ENCODE measurements around the gene HMCN2. TPM values are rescaled to one million over a fixed set of nuclear protein-coding genes. Genes with fewer than 3 reads are reported as not detected.
A peak's percentile ranks its signal among the peaks of the same experiment; 100 is the strongest.

Gene HMCN2
- total and polyA plus RNA-seq, 2 experiments from 2014 or later, result 0.50 to 0.54 TPM

- TF ChIP-seq CTCF (IDR thresholded peaks at IDR 0.05; ENCODE audit: poor library complexity) (no peak), EZH2phosphoT487 (IDR thresholded peaks at IDR 0.05; ENCODE audit: low read depth, severe bottlenecking, unreplicated experiment) (no peak), EZH2 (IDR thresholded peaks at IDR 0.05; ENCODE audit: borderline replicate concordance) (no peak)
- no peak overlapping the region for H3K4me3 ChIP-seq
- WGBS (ENCODE audit: low lambda C conversion rate, missing lambda C conversion rate), result 95% methylated on average over 10 of the region's 10 CpGs
- DNase-seq (ENCODE audit: low spot score), result no peak
- peaks cover 24% of the 10 kb centered on the region for H3K79me2 ChIP-seq
- no peaks in the 10 kb centered on the region for H3K9me3 ChIP-seq (ENCODE audit: low read depth)
- H3K36me3 ChIP-seq (replicated peaks; ENCODE audit: insufficient read depth, low read depth), result no peaks in the 10 kb centered on the region
- H2AFZ ChIP-seq, result no peak overlapping the region
- peaks cover 54% of the 10 kb centered on the region for H3K4me1 ChIP-seq (ENCODE audit: insufficient read depth)
- no peaks in the 10 kb centered on the region for H3K27me3 ChIP-seq
- H3K4me2 ChIP-seq, result no peak overlapping the region
- no peaks in the 10 kb centered on the region for H4K20me1 ChIP-seq (ENCODE audit: insufficient read depth, poor library complexity, severe bottlenecking)
- H3K27ac ChIP-seq, result peak overlapping the region; percentile 80
- no peaks in the 10 kb centered on the region for H3K9me2 ChIP-seq (replicated peaks; ENCODE audit: insufficient read depth)
These were observed 183.4 kb downstream of the HMCN2 start for GRCh38 chr9:130448771-130449603.

- no peaks in the 10 kb centered on the region for H3K36me3 ChIP-seq (replicated peaks; ENCODE audit: insufficient read depth, low read depth)
- peaks cover 50% of the 10 kb centered on the region for H3K4me1 ChIP-seq (ENCODE audit: insufficient read depth)
- TF ChIP-seq EZH2 (IDR thresholded peaks at IDR 0.05; ENCODE audit: borderline replicate concordance) (no peak), CTCF (IDR thresholded peaks at IDR 0.05; ENCODE audit: poor library complexity) (no peak)
These were observed 184.9 kb downstream of the HMCN2 start for GRCh38 chr9:130450344-130451003.

GRCh38 chr9:130451004-130451390, 185.4 kb downstream of the HMCN2 start:
- Histone ChIP-seq H3K4me3 (no peak overlapping the region), H3K4me1 (ENCODE audit: insufficient read depth) (peaks cover 45% of the 10 kb centered on the region), H3K27me3 (no peaks in the 10 kb centered on the region), H3K27ac (peak overlapping the region; percentile 95), H4K20me1 (ENCODE audit: insufficient read depth, poor library complexity, severe bottlenecking) (no peaks in the 10 kb centered on the region), H3K9me2 (replicated peaks; ENCODE audit: insufficient read depth) (no peaks in the 10 kb centered on the region), H2AFZ (no peak overlapping the region), H3K9me3 (ENCODE audit: low read depth) (no peaks in the 10 kb centered on the region), H3K79me2 (peaks cover 22% of the 10 kb centered on the region), H3K4me2 (peak overlapping the region; percentile 55), H3K36me3 (replicated peaks; ENCODE audit: insufficient read depth, low read depth) (no peaks in the 10 kb centered on the region)
- DNase-seq (ENCODE audit: low spot score), result no peak
- WGBS (ENCODE audit: low lambda C conversion rate, missing lambda C conversion rate), result 85% methylated on average over 14 of the region's 14 CpGs
- TF ChIP-seq EZH2 (IDR thresholded peaks at IDR 0.05; ENCODE audit: borderline replicate concordance), result no peak
- no peak for TF ChIP-seq CTCF (IDR thresholded peaks at IDR 0.05; ENCODE audit: poor library complexity)

More at GRCh38 chr9:130450344-130451003, 184.9 kb downstream of the HMCN2 start:
- Histone ChIP-seq H3K27me3 (no peaks in the 10 kb centered on the region), H3K4me2 (peak overlapping the region; percentile 55), H3K9me2 (replicated peaks; ENCODE audit: insufficient read depth) (no peaks in the 10 kb centered on the region), H2AFZ (no peak overlapping the region), H3K79me2 (peaks cover 24% of the 10 kb centered on the region), H4K20me1 (ENCODE audit: insufficient read depth, poor library complexity, severe bottlenecking) (no peaks in the 10 kb centered on the region), H3K27ac (peak overlapping the region; percentile 95), H3K4me3 (no peak overlapping the region), H3K9me3 (ENCODE audit: low read depth) (no peaks in the 10 kb centered on the region)
- 67% methylated on average over 15 of the region's 15 CpGs for WGBS (ENCODE audit: low lambda C conversion rate, missing lambda C conversion rate)
- peak; percentile 90 for DNase-seq (ENCODE audit: low spot score)

All from hepatocyte (in vitro differentiated cells).